Right lobe of liver (tissue), 6 donors: Measurements from ENCODE around the gene CCDC138. TPM values are rescaled to one million over a fixed set of nuclear protein-coding genes. Genes with fewer than 3 reads are reported as not detected.
A peak's percentile ranks its signal among the peaks of the same experiment; 100 is the strongest.

Experiments used
- ATAC-seq, 4 donors: fragments of 200-7000 bp; cut with Tn5 transposase; one replicate each; pipeline ENCODE4 v1.9.1; 2020; ENCODE audit warnings: mild to moderate bottlenecking in 4 of 4, moderate library complexity in 4 of 4
- DNase-seq, 3 donors: peaks; one replicate each; pipeline ENCODE4 v3.0.0-alpha.2; 2020
- H3K27ac ChIP-seq, 3 donors: fragments of 200-600 bp; one replicate each; pipeline ENCODE4 v1.8.0; 2022
- H3K27me3 ChIP-seq, 2 donors: fragments of 200-600 bp; one replicate each; pipeline ENCODE4 v1.8.0; 2022
- H3K36me3 ChIP-seq, 4 donors: fragments of 200-600 bp; sonication (generic) in 1 of 4; one replicate each; pipeline versions ENCODE4 v1.5.1 to v1.8.0; 2017 to 2022; ENCODE audit warnings: control low read depth in 1 of 4
- H3K4me1 ChIP-seq, 4 donors: fragments of 200-600 bp; sonication (generic) in 1 of 4; one replicate each; pipeline versions ENCODE4 v1.5.1 to v1.8.0; 2017 to 2022; ENCODE audit warnings: control low read depth in 1 of 4
- H3K4me3 ChIP-seq, 3 donors: fragments of 200-600 bp; one replicate each; pipeline ENCODE4 v1.8.0; 2022
- H3K9me3 ChIP-seq, 4 donors: fragments of 200-600 bp; sonication (generic) in 1 of 4; one replicate each; pipeline versions ENCODE4 v1.5.1 to v1.8.0; 2017 to 2022; ENCODE audit warnings: control low read depth in 1 of 4
- CTCF ChIP-seq, 4 donors: fragments of 200-600 bp in 3 of 4; fragments of 450-650 bp in 1 of 4; IDR thresholded peaks; one replicate each; pipeline versions ENCODE4 v1.5.1 to v1.8.0; 2016 to 2022; ENCODE audit warnings: antibody characterized with exemption in 4 of 4, mild to moderate bottlenecking in 2 of 4
- POLR2A ChIP-seq: fragments of 450-650 bp; IDR thresholded peaks from one replicate; pipeline ENCODE4 v1.6.1; 2017; ENCODE audit warnings: antibody characterized with exemption, mild to moderate bottlenecking
- WGBS: methylation state at CpG from one replicate; pipeline ENCODE4 v1.1.6; 2018; ENCODE audit warnings: low coverage, low lambda C conversion rate; ENCODE audit not compliant: insufficient coverage; ENCODE audit errors: missing lambda C conversion rate; 5-methylcytosine and 5-hydroxymethylcytosine counted together
- intact Hi-C, 2 donors: fragments of 100-400 bp; cut with DNase I; formaldehyde crosslinking; loops; one replicate each; pipeline versions ENCODE4 v1.11.2 to v1.14.1; 2022
- small RNA-seq, 2 experiments: library from RNA; depleted of rRNA; stranded (forward); fragments of <200 nt; gene quantifications; one replicate each; pipeline ENCODE3, GENCODE V24; 2016
- total RNA-seq, 6 experiments: library from RNA; depleted of rRNA in 2 of 6; stranded (reverse); fragments of >200 nt in 2 of 6; fragmentation: NEBNext Ultra II Directional in 3 of 6; extraction: Animal tissue kit (Norgen Biotek cat#: 25700) in 3 of 6; gene quantifications; one replicate each; pipeline versions ENCODE4 v1.1.0 to v1.2.4, GENCODE V29; 2016 to 2023
- donor health status: DM: no; HTN: yes; CAD: no.
- donor health status: DM: no; HTN: no; CAD: no.
- donor health status: DM: no; HTN: no; CAD: no.
- donor health status: DM: no; HTN: yes; CAD: no.
- donor health status: DM: no; HTN: yes; CAD: no.

Gene CCDC138
- total RNA-seq, 6 experiments from 2014 or later, result 1.3 to 3.3 (median 2.4) TPM

GRCh38 chr2:108923736-108924579 lies 137.4 kb downstream of the CCDC138 start:
- no peaks in the 10 kb centered on the region for H3K27me3 ChIP-seq
- peaks cover 0 to 20% (median 6%) of the 10 kb centered on the region in 4 donors for H3K4me1 ChIP-seq
- no peak for TF ChIP-seq POLR2A
- no peak for TF ChIP-seq CTCF (IDR thresholded peaks at IDR 0.05)
- ATAC-seq, result no peak
- WGBS, result 94% methylated on average over 9 of the region's 13 CpGs
- intact Hi-C loops, result no loop called here
- H3K4me3 ChIP-seq, result no peak overlapping the region
- H3K9me3 ChIP-seq, result no peaks in the 10 kb centered on the region
- peak in 1 of 3 donors; percentile 7 for DNase-seq
- no peaks in the 10 kb centered on the region for H3K36me3 ChIP-seq
- no peak overlapping the region for H3K27ac ChIP-seq

GRCh38 chr2:108924580-108925251 lies 138.1 kb downstream of the CCDC138 start:
- no peak overlapping the region for H3K27ac ChIP-seq
- TF ChIP-seq POLR2A (no peak), CTCF (IDR thresholded peaks at IDR 0.05) (no peak)
- H3K9me3 ChIP-seq, result no peaks in the 10 kb centered on the region
- peak in 1 of 3 donors; percentile 71 for DNase-seq
- peaks cover 0 to 20% (median 6%) of the 10 kb centered on the region in 4 donors for H3K4me1 ChIP-seq
- H3K36me3 ChIP-seq, result no peaks in the 10 kb centered on the region
- H3K27me3 ChIP-seq, result no peaks in the 10 kb centered on the region
- WGBS, result 56% methylated on average over 11 of the region's 14 CpGs
- intact Hi-C loops, result no loop called here
- peak; percentile 39 to 71 (median 56) for ATAC-seq
- no peak overlapping the region for H3K4me3 ChIP-seq

GRCh38 chr2:108925286-108925685 lies 138.7 kb downstream of the CCDC138 start:
- intact Hi-C loops, result no loop called here
- Histone ChIP-seq H3K4me1 (peaks cover 0 to 20% (median 6%) of the 10 kb centered on the region in 4 donors), H3K36me3 (no peaks in the 10 kb centered on the region), H3K4me3 (no peak overlapping the region), H3K27me3 (no peaks in the 10 kb centered on the region), H3K9me3 (no peaks in the 10 kb centered on the region), H3K27ac (no peak overlapping the region)
- no CpG with 5 or more reads among the region's 6 CpGs for WGBS
- DNase-seq, result no peak
- ATAC-seq, result no peak
- TF ChIP-seq POLR2A, result no peak
- no peak for TF ChIP-seq CTCF (IDR thresholded peaks at IDR 0.05)

GRCh38 chr2:108925735-108926134 lies 139.2 kb downstream of the CCDC138 start:
- TF ChIP-seq POLR2A (no peak), CTCF (IDR thresholded peaks at IDR 0.05) (no peak)
- intact Hi-C loops, result no loop called here
- Histone ChIP-seq H3K27me3 (no peaks in the 10 kb centered on the region), H3K9me3 (no peaks in the 10 kb centered on the region), H3K4me3 (no peak overlapping the region), H3K27ac (no peak overlapping the region), H3K36me3 (no peaks in the 10 kb centered on the region), H3K4me1 (peaks cover 0 to 20% (median 6%) of the 10 kb centered on the region in 4 donors)
- DNase-seq (no peak), ATAC-seq (peak; percentile 59 to 78 (median 60))
- 29% methylated on average over 7 of the region's 8 CpGs for WGBS

Small RNA genes within 50 kb of the gene (small RNA-seq; reads per million reads assigned to genes)
- 0 reads per million in 2 experiments for gene AC073415.1

Other genes starting within 250 kb of the CCDC138 start
- 10 to 100 TPM; 31.9 to 41.5 (median 36.1) TPM for gene RANBP2, start 67.3 kb upstream of the CCDC138 start, total RNA-seq
- 1 to 10 TPM in 1 of 6 experiments, under 1 TPM in 5; 0.06 to 1.6 (median 0.28) TPM for gene EDAR, start 202.4 kb downstream of the CCDC138 start, total RNA-seq